IMR-90 (cell line): ENCODE data around the gene LRRC75A.
"Not testable (repeated sequence)": the region's sequence is repeated elsewhere in the genome, so short reads cannot be mapped to it uniquely, and the experiment has no call there.

Experiments used
- CTCF ChIP-seq: conservative IDR thresholded peaks from 2 replicates; pipeline ENCODE4 v1.5.1; 2012; ENCODE audit warnings: mild to moderate bottlenecking, low read depth, low read length, improper control_type of control experiment
- MXI1 ChIP-seq: IDR thresholded peaks from 2 replicates; pipeline ENCODE4 v1.6.1; 2012; ENCODE audit warnings: low read depth, mild to moderate bottlenecking, low read length, moderate library complexity, borderline replicate concordance

DNA sequence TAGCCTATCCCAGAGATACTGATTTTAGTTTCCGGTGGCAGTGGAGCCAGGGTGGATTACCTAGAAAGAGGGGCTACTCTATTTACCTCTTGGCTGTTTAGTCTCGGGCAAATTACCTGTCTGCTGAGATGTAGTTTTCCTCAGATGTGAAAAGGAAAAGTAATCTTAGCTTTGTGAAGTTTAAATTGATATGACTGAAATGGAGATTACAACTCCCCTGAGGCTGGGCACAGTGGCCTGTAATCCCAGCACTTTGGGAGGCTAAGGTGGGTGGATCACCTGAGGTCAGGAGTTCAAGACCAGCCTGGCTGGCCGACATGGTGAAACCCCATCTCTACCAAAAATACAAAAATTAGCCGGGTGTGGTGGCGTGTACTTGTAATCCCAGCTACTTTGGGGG lies 51.6 kb downstream of the LRRC75A start:
- TF ChIP-seq CTCF, MXI1: not testable (repeated sequence)
